Skeletal muscle cell (primary cell): ENCODE measurements around the gene IRF7.

Experiments used
- DNase-seq: peaks from one replicate; pipeline ENCODE4 v3.0.0-alpha.2; 2010; ENCODE audit warnings: low read depth
- H3K4me3 ChIP-seq: 2 replicates; pipeline ENCODE4 v1.5.1; 2011; ENCODE audit warnings: low read depth, mild to moderate bottlenecking, control low read depth, low read length, moderate library complexity

IRF7 gene

DNA sequence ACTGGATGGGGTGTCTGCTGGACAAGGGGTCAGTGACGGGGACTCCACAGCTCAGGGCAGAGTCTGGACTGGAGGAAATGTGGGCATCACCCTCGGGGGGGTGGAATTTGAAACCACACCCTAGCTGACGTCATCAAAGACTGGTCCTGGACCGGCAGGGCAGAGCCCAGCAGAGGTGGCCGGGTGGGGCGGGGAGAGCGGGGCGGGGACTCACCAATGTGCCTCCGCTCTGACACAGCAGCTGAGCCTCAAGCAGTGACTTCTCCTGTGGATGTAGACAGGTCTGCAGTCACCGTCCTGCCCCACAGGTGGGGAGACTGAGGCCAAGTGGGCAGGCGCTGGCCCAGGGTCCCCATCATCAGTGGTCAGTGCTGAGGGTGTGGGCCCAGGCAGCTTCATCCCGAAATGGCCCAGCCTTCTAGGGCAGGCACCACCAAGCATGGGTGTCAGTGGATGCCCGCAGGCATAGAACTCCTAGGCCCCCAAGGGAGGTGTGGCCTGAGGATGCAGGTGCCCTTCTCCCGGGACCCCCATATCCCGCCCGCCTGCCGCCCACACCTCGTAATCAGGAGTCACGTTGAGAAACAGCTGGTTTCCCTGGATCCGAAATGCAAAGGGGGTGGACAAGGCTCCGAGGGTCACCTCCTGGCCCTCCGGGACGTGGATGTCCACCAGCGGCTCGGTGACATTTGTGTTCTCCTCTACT is 8.4 kb upstream of the IRF7 start:
- no peak overlapping the region for H3K4me3 ChIP-seq
- DNase-seq: no peak

DNA sequence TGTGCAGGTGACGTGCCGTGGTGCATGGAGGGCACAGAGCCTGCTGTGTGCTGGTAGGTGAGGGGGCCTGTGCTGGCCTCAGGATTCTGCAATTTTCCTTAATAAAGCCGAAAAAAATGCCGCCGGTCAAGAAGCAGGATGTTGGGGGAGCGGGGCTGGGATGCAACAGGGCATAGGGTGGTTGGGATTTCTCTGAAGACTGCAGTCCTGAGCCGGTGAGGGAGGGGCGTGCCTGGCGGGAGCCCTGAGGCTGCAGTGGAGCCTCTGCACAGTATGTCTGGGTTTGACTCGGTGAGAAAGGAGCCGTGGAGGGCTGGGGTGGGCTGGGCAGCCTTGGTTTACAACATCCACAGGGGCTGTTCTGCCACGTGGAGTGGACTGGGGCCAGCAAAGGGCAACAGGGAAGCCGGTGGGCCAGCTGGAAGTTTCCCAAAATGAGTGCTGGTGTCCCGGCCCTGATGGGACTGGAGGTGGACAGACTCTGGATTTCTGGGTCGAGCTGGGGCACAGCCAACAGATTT is 7.7 kb upstream of the IRF7 start:
- no peak for DNase-seq
- H3K4me3 ChIP-seq: no peak overlapping the region

DNA sequence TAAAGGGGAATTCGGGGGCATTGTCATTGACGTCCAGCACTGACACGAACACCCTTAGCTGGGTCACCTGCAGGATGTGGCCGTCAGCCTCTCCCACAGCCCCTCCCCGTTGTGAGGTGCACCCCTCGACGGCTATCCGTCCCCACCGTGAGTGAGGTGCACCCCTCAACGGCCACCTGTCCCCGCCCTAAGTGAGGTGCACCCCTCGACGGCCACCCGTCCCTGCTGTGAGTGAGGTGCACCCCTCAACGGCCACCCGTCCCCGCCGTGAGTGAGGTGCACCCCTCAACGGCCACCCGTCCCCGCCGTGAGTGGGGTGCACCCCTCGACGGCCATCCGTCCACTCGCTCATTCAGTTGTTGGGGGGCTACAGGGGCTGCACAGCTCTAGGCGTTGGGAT is 6.1 kb upstream of the IRF7 start:
- DNase-seq: no peak
- H3K4me3 ChIP-seq: no peak overlapping the region

GRCh38 chr11:620935-621814 is 5.4 kb upstream of the IRF7 start:
- no peak for DNase-seq

DNA sequence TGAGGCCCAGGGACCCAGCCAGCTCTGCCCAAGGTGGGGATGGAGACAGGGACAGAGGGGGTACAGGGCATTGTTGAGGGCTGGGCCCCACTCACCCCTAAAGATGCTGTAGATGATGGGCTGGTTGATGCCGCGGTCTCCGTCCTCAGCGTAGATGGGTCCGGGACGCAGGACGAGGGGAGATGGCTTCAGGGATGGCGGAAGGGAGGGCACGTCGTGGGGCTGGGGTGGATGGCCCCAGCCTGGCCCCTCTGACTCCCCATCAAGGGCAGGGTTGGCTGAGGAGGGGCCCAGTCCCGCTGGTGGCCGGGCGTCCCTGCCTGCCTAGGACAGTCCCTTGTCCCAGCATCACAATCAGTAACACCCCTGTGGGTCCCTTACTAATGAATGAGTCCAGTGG is 4.5 kb upstream of the IRF7 start:
- DNase-seq: no peak
- H3K4me3 ChIP-seq: no peak overlapping the region

More at GRCh38 chr11:620935-621814, 5.4 kb upstream of the IRF7 start:
- H3K4me3 ChIP-seq: no peak overlapping the region

- no peak overlapping the region for H3K4me3 ChIP-seq
- no peak for DNase-seq
These were observed 3.9 kb upstream of the IRF7 start for GRCh38 chr11:619628-620050.

DNA sequence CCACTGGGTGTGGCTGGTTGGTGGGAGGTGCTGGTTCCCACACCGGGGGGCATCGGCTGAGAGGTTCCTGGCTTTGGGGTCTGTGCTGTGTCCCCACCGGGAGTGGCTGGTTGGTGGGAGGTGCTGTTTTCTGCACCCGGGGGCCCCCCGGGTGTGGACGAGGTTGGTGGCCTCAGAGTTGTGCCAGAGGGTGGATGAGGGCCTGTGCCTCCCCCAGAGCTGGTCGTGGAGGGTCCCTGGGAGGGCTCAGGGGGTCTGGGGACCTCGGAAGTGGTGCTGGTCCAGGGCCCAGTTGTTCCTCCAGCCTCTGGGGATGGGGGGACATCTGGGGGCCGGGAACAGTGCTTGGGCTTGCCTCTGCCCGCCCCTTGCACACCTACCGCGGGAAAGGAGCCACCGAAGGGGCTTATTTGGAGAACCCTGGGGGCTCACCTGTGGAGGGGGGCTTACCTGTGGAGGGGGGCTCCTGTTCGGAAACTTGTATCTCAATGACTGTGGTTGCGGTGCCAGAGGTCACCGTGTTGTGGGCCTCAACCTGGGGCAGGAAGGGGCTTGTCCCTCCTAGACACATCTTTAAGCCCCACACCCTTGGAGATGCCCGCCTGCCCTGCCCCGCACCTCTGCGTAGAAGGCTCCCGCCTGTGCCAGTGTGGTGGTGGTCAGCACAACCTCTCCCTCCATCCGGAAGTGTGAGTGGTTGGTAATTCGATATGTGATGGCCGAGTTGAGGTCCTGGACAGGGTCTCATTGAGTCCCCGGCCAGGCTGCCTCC is 3.3 kb upstream of the IRF7 start:
- H3K4me3 ChIP-seq: no peak overlapping the region
- no peak for DNase-seq

DNA sequence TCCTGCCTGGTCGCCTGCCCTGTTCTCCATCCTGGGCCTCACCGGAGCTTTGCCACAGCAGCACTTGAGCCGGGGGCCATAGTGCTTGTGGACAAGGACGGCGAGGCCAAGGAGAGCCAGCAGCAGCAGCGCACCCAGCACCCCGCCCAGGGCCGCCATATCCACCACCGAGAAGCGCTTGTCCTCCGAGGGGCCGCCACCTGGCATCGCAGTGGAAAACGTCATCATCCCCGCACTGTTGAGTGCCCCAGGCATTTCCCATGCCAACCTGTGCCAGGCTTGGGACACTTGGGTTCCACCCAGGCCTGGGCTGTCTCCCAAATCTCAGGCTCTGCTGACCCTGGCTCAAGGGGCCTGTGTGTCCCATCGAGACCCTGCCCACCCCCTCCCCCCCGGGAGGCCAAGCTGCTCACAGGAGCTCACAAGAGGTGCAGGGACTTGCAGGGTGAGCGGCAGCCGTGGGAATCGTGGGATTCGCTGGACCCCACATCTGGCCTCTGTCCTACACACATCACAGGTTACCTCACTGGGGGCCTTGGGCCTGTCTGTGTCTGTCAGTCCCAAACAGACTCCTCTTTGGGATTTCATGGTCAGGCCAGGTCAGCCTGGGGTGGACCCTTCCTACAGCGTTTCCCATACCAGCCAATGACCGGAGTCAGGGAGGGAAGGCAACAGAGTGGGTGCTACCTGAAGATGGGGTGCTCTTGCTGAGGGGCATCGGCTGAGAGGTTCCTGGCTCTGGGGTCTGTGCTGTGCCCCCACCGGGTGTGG is 2.3 kb upstream of the IRF7 start:
- DNase-seq: no peak
- H3K4me3 ChIP-seq: no peak overlapping the region

DNA sequence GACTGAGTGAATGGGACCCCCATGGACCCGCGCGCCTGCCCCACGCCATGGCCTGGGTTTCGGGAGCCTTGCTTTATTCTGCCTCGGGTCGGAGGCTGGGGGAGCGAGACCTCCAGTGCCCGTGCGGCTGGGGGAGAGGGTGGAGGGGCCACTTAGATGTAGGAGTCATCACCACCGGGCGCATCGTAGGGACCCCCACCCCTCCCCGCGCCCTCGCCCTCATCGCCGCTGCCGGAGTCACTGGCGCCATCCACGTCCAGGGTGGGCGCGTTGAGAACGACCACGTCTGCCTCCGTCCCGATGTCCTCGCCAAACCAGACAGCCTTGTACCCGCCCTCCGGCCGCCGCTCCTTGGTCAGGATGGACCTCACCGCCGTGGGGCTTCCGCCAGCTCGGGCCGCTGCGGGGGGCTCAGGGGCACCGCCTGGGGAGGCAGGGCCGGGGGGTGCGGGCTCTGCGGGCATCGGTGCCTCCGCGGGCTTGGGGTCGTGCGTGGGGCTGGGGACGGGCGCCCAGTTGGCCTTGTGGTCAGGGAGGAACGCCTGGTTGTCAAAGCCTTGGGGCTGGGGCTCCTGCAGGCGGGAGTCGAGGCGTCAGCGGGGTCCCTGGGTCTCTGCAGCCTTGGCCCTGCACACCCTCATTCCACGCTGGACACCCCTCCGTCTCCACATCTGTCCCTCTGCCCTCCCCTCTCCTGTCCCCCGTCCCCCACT is 1.6 kb upstream of the IRF7 start:
- H3K4me3 ChIP-seq: no peak overlapping the region

GRCh38 chr11:616320-617198 is 809 bp upstream of the IRF7 start:
- H3K4me3 ChIP-seq: peak overlapping the region; percentile 63
- DNase-seq: no peak

More for the DNA sequence above, 1.6 kb upstream of the IRF7 start:
- DNase-seq: no peak

GRCh38 chr11:614623-615503 is 887 bp downstream of the IRF7 start:
- no peak for DNase-seq
- peak overlapping the region; percentile 63 for H3K4me3 ChIP-seq

GRCh38 chr11:614021-614622 is 1.6 kb downstream of the IRF7 start:
- no peak overlapping the region for H3K4me3 ChIP-seq
- DNase-seq: no peak

DNA sequence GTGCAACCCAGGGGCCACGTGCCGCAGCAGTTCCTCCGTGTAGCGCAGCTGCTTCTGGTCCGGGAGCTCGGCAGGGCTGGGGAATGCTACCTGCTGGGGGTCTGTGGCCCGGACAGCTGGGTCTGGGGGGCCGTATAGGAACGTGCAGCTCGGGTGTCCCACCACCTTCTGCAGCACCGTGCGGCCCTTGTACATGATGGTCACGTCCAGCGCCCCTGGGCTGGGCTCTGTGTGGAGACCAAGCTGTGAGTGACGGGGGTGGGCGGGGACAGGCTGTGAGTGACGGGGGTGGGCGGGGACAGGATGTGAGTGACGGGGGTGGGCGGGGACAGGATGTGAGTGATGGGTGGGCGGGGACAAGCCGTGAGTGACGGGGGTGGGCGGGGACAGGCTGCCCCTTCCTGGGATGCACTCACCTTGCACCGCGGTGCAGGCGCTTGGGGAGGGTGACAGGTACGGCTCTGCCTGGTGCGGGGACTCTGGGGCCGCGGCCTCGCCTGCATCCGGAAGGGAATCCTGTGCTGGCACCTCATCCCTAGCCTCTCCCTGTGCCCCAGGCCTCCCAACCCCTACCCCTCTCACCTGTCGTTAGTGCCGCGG is 2.3 kb downstream of the IRF7 start:
- DNase-seq: no peak
- H3K4me3 ChIP-seq: no peak overlapping the region

DNA sequence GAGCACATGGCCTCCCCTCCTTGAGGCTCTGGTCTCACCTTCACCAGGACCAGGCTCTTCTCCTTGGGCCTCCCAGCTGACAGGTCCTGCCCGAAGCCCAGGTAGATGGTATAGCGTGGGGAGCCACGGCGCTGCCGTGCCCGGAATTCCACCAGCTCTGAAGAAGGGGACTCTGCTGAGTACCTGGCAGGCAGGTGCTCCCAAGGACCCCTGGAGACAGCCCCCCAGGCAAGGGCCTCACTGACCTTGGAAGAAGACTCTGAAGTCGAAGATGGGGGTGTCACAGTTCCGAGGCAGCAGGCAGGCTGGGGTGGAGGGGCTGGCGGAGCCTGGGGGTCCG is 2.8 kb downstream of the IRF7 start:
- no peak for DNase-seq
- H3K4me3 ChIP-seq: no peak overlapping the region

- no peak overlapping the region for H3K4me3 ChIP-seq
- DNase-seq: no peak
These were observed 3.4 kb downstream of the IRF7 start for GRCh38 chr11:612201-612960.
